GM18502 (cell line): ENCODE results near the gene FADD.
"Not testable (repeated sequence)": the region's sequence is repeated elsewhere in the genome, so short reads cannot be mapped to it uniquely, and the experiment has no call there.

ENCODE experiments used
- ATAC-seq: cut with Tn5 transposase; IDR thresholded peaks from one replicate; pipeline ENCODE4 v1.9.1; 2021; ENCODE audit warnings: mild to moderate bottlenecking; ENCODE audit not compliant: unreplicated experiment, poor library complexity

FADD gene

DNA sequence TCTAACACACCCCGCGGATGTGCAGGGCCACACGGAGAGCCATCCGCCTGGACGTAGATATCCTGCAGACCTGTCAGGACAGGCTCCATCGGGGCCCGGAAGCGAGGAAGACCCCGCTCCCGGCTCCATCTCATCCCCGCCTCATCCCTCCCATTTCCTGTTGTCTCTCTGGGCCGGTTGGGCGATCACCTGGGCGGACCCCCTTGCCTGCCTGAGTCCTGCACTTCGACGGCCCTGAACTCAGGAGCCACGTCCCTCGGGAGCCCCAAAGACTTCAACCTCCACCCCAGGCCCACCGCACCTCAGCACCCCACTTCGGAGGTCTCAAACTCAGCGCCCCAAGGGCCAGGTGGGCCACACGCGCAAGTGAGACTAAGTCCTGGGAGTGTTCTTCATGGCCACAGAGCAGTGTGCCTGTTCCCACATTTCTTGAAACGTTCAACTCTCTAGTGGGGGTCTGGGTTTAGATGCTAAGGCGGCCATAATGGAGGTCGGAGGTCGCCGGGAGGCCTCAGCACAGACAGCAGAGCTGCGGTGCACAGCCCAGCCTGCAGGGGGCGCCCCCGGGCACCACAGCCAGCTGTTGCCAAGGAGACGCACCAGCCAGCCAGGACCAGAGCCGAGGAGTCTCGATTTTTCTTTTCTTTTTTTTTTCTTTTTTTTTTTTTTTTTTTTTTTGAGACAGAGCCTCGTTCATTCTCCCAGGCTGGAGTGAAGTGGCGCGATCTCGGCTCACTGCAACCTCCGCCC lies 26.0 kb upstream of the FADD start:
- ATAC-seq = no peak

DNA sequence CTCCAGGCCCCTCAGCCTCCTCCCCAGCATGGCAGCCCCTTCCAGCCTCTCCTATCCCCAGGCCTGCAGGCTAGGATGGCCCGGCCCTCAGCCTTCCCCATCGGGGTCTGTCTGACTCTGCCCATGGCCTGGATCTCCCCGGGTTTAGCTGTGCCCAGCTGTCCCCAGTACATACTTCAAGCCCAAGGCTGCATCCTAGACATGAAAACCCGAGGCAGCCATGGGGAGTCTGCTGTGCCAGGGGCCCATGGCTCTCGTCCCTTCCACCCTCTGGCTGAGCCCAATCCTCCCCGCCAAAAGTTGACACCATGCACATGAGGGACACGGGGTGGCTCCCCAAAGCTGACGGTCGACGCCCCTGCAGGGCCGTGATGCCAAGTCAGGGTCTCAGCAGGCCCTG lies 22.2 kb upstream of the FADD start:
- no peak for ATAC-seq

DNA sequence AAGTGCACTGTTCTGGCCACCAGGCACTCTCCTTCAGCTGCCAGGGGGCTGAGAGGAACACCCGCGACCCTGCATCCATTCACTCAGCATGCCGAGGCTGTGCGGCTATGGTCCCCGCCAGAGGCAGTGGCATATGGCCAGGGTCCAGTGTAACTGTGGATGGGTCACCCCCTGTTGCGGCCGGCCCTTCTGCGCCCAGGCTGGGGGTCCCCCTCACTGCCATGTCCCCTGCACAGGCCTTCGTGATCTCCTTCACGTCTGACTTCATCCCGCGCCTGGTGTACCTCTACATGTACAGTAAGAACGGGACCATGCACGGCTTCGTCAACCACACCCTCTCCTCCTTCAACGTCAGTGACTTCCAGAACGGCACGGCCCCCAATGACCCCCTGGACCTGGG lies 20.8 kb upstream of the FADD start:
- no peak for ATAC-seq

DNA sequence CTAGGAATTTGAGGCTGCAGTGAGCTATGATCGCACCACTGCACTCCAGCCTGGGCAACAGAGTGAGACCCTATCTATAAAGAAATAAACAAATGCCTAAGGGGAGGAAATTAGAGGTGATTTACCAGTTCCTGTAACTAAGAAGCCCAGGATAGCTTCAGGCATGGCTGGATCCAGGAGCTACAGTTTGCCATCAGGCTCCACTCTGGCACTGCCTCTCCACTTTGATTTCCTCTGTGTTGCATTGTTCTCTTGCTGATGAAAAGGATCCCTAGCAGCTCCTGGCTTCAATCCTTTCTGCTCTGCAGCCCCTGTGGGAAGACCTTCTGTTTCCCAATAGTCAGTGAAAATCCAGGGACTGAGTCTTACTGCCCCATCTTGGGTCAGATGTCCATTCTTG lies 20.1 kb upstream of the FADD start:
- ATAC-seq = no peak

DNA sequence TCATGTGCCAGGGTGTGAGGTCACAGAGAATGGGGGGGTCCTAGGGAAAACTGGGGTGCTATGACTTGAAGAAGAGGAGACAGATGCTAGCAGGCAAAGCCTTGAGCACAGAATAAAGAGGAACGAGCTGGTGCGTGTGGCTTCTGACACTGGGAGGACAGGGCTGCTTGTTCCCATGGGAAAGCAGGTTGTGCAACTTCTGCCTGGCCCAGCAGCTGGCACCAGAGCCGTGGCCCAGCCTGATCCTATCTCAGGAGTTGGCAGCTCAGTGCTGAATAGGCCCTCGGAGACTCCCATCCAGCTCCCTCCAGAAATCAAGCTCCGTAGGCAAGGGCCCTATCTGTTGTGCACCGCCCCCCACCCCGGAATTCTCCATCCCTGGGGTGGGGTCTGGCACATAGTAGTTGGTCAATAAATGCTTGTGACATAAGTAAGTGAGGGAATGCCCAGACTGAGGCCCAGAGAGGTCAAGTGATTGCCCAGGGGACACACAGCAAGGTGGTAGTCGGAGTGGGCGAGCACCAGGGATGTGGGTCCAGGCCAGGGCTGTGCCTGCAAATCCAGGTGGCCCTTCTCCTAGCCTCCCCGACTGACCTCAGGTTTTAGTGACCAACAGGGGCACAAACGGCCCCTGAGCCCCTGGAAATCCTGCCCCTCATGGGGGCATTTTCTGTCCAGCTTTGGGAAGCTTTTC lies 19.5 kb upstream of the FADD start:
- no peak for ATAC-seq

DNA sequence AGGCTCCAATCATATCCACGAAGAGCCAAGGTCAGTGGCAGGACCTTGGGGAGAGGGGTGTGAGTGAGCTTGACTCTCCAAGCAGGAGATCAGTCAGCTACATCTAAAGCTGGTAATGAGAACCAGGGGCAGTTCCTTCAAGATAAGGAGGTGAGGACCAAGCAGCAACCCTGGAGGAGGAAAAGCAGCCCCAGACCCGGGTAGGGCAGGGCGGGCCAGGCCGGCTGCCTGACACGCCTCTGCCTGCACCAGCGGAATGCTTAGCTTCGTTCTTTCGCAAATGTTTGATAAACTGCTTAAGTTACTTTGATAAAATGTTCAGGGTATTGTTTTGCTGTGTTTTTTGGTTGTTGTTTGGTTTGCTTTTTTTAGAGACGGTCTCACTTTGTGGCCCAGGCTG lies 18.7 kb upstream of the FADD start:
- no peak for ATAC-seq

DNA sequence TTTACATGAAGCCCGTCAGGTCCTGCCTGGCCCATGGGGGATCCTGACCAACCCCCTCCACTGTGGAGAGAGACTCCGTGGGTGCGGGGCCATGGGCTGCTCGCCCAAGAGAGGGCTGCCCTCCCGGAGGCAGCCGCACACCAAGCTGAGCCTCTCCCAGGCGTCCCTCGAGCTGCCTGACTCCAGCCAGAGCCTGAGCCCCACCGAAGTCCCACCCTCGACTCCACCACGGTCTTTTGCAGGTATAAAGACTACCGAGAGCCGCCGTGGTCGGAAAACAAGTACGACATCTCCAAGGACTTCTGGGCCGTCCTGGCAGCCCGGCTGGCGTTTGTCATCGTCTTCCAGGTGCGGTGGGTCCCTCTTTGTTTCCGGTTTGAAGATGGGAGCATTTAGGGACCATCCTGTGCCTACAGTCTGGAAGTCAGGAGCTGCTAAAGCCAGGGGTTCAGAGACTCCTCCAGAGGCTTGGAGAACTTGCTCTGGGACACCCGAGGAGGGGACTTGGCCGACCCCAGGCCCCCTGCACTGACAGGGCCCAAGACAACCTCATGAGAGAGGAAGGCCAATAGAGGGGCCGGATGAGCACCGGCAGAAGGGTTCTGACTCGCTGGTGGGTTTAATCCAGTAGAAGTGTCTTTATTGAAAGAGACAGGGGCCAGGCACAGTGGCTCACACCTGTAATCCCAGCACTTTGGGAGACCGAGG lies 17.6 kb upstream of the FADD start:
- ATAC-seq = no peak

DNA sequence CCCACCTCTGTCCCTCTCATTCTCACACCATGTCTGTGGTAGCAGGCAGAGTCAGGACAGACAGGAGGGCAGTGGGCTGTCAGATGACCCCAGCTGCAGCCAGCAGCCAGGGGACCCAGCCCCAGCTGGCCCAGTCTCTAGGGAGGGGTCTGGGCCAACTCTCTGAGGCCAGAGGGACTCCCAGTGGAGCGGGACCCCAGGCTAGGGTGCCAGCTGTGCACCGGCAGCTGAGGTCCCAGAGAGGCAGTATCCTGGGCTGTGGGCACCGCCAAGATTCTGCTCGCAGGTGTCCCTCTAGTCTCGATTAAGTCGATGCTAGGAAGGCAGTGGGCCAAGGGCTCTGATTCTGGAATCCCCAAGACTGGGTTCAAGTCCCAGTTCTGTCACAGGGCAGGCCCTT lies 16.7 kb upstream of the FADD start:
- ATAC-seq = no peak

DNA sequence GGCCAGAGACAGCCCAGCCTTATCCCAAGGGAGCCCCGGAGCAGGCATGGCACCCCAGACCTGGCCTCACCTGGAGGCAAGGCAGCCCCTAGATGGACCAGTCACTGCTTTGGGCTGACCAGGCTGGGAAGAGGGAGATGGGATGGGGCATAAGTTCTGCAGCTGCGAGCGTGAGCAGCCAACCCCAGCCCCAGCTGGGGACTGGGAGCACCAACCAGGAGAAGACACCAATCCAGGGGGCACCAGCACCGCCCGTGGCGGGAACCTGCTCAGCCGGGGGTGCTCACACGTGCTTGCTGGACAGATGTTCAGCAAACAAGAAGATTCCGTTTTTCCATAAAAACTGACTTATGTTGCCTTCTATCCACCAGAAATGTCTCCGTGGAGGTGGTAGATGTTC lies 16.2 kb upstream of the FADD start:
- no peak for ATAC-seq

DNA sequence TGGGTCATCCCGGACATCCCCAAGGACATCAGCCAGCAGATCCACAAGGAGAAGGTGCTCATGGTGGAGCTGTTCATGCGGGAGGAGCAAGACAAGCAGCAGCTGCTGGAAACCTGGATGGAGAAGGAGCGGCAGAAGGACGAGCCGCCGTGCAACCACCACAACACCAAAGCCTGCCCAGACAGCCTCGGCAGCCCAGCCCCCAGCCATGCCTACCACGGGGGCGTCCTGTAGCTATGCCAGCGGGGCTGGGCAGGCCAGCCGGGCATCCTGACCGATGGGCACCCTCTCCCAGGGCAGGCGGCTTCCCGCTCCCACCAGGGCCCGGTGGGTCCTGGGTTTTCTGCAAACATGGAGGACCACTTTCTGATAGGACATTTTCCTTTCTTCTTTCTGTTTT lies 15.3 kb upstream of the FADD start:
- ATAC-seq = no peak

DNA sequence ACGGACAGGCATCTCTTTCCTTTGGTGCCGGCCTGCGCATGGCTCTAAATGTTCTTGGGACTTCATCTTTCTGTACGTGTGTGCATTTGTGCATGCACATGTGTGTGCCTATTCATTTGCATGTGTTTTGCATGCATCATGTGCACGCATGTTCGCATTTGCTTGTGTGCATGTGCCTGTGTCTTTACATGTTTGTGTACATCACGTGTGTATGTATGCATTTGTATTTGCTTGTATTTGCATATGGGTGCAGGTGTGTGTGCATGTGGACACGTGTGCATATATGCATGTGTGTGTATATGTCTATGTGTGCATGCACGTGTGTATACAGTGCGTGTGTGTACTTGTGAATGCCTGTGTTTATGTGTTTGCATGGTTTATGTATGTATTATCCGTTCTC lies 13.5 kb upstream of the FADD start:
- no peak for ATAC-seq

DNA sequence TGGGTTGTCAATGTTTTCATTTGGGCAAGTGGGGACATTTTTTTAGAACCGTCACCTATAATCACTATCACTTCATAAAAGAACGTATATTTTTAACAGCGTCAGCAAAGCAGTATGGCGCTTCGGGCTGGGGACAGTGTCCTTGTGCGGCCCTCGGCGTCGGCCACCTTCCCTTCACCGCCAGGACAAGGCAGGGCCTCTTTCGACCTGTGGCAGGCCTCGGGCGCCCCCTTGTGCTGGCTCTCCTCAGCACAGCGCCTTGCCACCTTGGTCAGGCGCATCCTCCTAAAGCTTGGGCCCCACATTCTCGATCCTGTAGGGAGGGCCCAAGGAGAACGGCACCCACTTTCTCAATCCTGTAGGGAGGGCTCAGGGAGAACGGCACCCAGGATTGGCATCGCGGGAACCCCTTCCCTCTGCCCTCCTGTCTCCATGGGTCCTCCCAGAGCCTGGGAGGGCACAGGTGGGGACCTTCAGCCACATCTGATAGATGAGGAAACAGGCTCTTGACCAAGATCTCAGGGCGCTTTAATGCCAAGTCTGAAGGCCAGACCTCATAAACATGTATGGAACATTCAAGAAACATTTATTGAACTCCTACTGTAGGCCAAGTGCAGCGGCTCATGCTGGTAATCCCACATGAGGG lies 11.5 kb upstream of the FADD start:
- no peak for ATAC-seq

DNA sequence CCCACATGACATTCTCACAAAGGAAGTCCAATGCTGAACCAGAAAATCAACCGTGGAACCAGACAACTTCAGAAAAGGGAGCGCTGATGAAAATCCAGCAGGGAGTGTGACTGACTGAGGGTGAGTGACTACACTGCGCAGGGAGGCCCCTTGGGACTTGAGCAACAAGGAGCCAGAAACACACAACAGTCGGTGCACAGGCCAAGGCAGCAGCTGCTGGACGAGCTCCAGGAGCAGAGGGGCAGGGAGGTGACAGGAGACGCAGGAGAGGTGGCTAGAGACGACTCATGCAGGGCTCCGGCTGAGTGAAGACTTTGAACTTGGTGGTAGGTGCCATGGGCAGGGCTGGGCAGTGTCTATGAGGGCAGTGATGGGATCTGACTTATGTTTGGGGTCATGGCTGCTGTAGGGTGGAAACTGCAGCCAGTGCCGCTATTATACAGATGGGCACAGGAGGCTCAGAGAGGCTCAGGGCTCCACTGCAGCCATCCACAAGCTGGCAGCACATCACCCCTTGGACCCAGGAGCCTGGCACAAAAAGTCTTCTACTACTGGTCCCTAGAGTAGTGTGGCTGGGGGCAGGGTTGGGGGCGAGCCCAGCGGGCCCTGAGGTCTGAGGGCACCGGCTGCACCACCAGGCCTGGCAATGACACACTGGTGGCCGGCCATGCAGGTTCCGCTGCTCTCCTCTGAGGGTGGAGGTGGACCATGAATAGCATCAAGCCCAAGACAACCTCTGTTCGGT lies 10.3 kb upstream of the FADD start:
- no peak for ATAC-seq

DNA sequence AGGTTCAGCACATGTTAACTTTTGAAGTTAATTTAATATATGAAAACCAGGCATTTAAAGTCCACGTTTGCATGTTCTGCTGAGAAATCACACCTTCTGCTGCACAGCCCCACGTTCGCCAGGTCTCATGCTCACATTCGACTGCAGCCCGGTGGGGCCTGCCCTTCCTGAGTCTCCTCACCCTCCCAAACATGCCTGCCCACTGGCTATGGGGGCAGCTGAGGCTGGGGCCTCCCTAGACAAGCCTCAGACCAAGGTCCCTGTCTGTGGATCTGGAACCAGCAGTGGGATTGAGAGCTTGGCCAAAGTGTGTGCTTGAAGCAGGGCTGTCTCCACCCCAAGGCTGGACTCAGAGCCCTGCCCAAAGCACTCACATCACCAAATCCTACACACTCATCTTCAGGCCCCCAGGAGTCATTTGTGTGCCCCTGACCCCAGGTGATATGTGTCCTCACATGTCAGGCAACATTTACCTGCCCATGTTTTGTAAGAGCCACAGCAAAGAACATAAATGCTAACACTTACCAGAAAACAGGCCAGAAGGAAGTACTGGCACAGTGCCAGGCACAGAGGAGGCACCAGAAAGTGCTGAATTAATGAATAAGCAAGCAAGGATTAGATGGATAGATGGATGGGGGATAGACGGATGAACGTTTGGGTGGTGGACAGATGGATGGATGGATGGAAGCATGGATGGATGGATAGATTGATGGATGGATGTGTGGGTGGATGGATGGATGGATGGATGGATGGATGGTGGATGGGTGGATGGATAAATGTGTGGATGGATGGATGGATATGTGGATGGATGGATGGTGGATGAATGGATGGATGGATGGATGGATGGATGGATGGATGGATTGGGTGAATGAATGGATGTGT lies 9.4 kb upstream of the FADD start:
- no peak for ATAC-seq

DNA sequence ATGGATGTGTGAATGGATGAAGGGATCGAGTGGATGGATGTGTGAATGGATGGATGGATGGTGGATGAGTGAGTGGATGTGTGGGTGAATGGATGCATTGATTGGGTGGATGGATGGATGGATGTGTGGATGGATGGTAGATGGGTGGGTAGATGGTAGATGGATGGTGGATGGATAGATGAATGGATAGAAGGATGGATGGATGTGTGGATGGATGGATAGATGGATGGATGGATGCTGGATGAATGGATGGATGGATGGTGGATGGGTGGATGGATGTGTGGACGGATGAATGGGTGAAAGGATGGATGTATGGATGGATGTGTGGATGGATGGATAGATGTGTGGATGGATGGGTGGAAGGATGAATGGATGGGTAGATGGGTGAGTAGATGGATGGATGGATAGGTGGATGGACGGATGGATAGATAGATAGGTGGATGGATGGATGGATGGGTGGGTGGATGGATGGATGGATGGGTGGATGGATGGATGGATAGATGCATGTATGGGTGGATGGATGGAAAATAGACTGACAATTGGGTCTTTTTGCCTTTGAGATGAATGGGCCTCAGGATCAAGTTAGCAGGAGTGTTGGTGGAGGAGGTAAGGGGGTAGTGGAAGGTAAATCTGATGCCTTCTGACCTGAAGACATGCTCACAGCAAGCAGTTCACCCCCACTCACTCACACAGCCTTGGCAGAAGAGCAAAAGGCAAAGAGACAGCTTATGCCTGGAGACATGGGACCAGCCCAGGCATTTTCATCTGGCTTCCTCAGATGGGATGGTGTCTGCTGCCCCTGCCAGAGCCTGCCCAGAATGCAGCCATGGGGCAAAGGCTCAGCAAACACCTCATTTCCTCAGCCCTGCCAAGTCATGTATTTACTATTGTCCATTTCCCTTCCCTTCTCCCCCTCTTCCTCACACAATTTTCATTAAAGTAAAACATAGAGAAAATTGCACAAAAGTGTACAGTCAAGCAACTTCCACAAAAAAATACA lies 8.0 kb upstream of the FADD start:
- ATAC-seq = no peak

DNA sequence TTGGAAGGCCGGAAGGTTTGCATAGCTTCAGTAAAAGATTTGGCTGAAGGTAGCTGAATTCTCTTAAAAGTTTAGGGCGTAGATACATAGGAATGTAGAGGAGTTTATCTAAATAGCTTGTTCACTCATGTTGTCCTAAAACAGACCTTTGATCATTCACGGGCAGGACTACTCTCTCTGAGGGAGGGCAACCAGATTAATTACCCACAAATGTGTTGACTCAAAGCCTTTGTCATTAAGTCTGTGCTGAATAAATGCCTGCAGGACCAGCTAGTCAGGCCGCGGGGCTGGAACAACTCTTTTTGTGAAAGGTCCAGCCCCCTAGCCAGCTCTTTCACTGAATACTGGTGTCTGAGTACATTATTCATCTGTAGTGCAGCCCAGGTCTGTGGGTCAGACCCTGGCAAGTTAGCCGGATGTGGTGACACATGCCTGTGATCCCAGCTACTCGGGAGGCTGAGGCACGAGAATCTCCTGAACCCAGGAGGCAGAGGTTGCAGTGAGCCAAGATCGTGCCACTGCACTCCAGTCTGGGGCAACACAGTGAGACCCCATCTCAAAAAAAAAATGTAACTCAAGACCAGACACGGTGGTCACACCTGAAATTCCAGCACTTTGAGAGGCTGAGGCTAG lies 2.8 kb upstream of the FADD start:
- ATAC-seq = no peak

DNA sequence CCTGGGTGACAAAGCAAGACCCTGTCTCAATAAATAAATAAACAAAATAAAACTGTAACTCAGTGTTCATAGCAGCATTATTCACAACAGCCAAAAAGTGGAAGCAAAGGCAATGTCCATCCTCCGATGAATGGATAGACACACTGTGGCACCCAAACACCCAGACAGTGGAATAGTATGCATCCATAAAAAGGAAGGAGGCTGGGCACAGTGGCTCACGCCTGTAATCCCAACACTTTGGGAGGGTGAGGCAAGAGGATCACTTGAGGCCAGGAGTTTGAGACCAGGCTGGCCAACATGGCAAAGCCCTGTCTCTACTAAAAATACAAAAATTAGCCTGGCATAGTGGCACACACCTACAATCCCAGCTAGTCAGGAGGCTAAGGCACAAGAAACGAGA lies 2.0 kb upstream of the FADD start:
- not testable (repeated sequence) for ATAC-seq
